Mesothelial cell of epicardium (in vitro differentiated cells): ENCODE data around the gene CFHR4. TPM values are rescaled to one million over a fixed set of nuclear protein-coding genes. Genes with fewer than 3 reads are reported as not detected.

ENCODE experiments used
- DNase-seq, 2 experiments: peaks; one replicate each; pipeline ENCODE4 v3.0.0; 2021; ENCODE audit warnings: low spot score in 2 of 2; ENCODE audit not compliant: unreplicated experiment in 2 of 2
- H3K27ac Mint-ChIP-seq: 2 replicates; pipeline ENCODE4 v1.8.0; 2021; ENCODE audit warnings: mixed read lengths
- H3K27me3 Mint-ChIP-seq: 2 replicates; pipeline ENCODE4 v1.8.0; 2021; ENCODE audit warnings: low read depth, mixed read lengths
- H3K36me3 Mint-ChIP-seq: 2 replicates; pipeline ENCODE4 v1.8.0; 2021; ENCODE audit warnings: mixed read lengths
- H3K4me1 Mint-ChIP-seq: 2 replicates; pipeline ENCODE4 v1.8.0; 2021; ENCODE audit warnings: mixed read lengths
- H3K4me3 Mint-ChIP-seq: 2 replicates; pipeline ENCODE4 v1.8.0; 2021; ENCODE audit warnings: mild to moderate bottlenecking, moderate library complexity, mixed read lengths
- H3K9me3 Mint-ChIP-seq: 2 replicates; pipeline ENCODE4 v1.8.0; 2021; ENCODE audit warnings: mixed read lengths
- total RNA-seq: library from RNA; stranded (reverse); gene quantifications from 3 replicates; pipeline ENCODE4 v1.2.1, GENCODE V29; 2021
- TF ChIP-seq, protein P1 (sequence below): fragments of 200-600 bp; sonication (generic); IDR thresholded peaks from one replicate; pipeline ENCODE4 v1.5.0; 2021; ENCODE audit warnings: antibody characterized with exemption; ENCODE audit not compliant: unreplicated experiment

CFHR4 gene
- total RNA-seq, 1 donor from 2014 or later: not detected

DNA sequence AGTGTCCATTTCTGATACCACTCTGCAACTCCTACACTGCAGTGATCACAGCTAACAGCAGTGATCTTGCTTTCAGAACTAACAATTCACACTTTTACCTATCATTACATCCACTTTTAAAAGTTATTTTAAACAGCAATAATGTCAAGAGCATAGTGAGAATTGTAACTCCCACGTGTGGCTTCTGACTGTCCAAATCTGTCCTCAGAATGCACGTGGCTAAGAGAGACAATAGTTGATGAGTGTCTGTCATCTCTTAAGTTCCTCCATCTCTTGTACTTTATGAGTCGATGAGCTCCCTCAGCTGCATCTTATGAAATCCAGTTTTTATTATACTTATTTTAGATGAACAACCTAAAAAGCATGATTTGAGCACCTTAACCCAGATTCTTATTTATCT is 73.0 kb downstream of the CFHR4 start:
- peaks cover 3% of the 10 kb centered on the region for H3K9me3 Mint-ChIP-seq
- no peak overlapping the region for H3K4me3 Mint-ChIP-seq
- DNase-seq: no peak
- H3K27me3 Mint-ChIP-seq: peaks cover 3% of the 10 kb centered on the region
- H3K4me1 Mint-ChIP-seq: no peaks in the 10 kb centered on the region
- H3K36me3 Mint-ChIP-seq: no peaks in the 10 kb centered on the region
- no peak overlapping the region for H3K27ac Mint-ChIP-seq
- TF ChIP-seq, protein P1, sequence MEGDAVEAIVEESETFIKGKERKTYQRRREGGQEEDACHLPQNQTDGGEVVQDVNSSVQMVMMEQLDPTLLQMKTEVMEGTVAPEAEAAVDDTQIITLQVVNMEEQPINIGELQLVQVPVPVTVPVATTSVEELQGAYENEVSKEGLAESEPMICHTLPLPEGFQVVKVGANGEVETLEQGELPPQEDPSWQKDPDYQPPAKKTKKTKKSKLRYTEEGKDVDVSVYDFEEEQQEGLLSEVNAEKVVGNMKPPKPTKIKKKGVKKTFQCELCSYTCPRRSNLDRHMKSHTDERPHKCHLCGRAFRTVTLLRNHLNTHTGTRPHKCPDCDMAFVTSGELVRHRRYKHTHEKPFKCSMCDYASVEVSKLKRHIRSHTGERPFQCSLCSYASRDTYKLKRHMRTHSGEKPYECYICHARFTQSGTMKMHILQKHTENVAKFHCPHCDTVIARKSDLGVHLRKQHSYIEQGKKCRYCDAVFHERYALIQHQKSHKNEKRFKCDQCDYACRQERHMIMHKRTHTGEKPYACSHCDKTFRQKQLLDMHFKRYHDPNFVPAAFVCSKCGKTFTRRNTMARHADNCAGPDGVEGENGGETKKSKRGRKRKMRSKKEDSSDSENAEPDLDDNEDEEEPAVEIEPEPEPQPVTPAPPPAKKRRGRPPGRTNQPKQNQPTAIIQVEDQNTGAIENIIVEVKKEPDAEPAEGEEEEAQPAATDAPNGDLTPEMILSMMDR: no peak

Other genes starting within 250 kb of the CFHR4 start
- 8.7 to 11.4 TPM (median 8.8 TPM) in 3 replicates for gene CFH, start 236.0 kb upstream of the CFHR4 start, total RNA-seq
- gene CFHR3, start 113.2 kb upstream of the CFHR4 start, total RNA-seq: 0.38 to 0.93 TPM (median 0.42 TPM) in 3 replicates
- gene CFHR1, start 68.3 kb upstream of the CFHR4 start, total RNA-seq: 0.45 TPM in 1 of 3 replicates, not detected in the others
- gene CFHR2, start 55.7 kb downstream of the CFHR4 start, total RNA-seq: not detected in 3 replicates
- not detected in 3 replicates for gene CFHR5, start 89.5 kb downstream of the CFHR4 start, total RNA-seq
- gene F13B, start 179.2 kb downstream of the CFHR4 start, total RNA-seq: not detected in 3 replicates